DOHH2 (cell line): ENCODE data around the gene CLRN1.

ENCODE experiments used
- CTCF ChIP-seq: fragments of 200-600 bp; sonication (generic); IDR thresholded peaks from one replicate; pipeline ENCODE4 v1.5.1; 2014; ENCODE audit warnings: antibody characterized with exemption, mild to moderate bottlenecking, low read depth, low read length; ENCODE audit not compliant: poor library complexity, severe bottlenecking
- EZH2phosphoT487 ChIP-seq: fragments of 200-600 bp; sonication (generic); IDR thresholded peaks from 2 replicates; pipeline ENCODE4 v1.6.1; 2017; ENCODE audit warnings: borderline replicate concordance, mild to moderate bottlenecking, antibody characterized with exemption, low read length, moderate library complexity, mixed read lengths

- TF ChIP-seq CTCF, result no peak
- no peak for TF ChIP-seq EZH2phosphoT487
These were observed 20.6 kb downstream of the CLRN1 start for GRCh38 chr3:150951923-150952322.
